ENCODE results near the gene SNUPN. TPM values are rescaled to one million over a fixed set of nuclear protein-coding genes. Genes with fewer than 3 reads are reported as not detected.

The SNUPN gene
- 10 to 100 TPM in 3 of 4 donors, 1 to 10 TPM in 1; 8.7 to 19.1 (median 13.5) TPM for total RNA-seq

DNA sequence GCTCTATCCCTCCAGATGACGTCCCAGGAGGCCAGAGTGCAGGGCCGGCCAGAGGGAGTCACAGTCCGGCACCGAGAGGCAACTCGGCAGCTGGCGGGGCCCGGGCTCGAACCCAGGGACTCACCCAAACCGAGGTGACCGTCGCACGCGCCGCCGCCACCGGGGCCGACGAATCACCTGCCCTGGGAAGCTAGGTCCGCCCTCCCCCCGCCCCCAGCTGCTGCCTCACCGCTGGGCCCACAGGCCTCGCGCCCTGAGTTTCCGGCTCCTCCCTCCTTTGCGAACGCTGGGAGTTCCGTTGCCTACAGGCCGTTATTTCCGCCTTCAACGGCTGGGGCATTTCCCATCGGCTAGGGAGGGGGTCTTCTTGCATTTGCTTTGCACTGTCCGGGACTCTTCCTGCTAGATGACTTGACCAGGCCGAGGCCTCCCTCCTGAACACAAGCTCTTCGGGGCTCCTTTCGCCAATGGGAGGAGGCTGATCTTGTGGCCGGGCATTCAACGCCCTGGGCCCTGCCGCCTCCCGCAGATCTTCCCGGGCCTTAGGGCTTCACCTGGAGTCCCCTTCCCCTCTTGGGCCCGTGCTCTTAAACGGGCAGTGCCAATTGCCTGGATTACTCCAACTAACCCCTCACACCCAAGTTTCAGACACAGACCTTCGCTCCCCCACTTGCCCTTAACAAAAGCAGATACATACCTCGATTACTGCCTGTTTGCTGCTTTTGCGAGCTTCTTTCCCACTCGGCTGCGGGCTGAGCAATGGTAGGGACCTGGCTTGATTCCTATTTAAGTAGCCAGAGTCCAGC is at the start of gene SNUPN:
Gene SNUPN, minus strand, starts transcription at position 184 of the 806 bp plus-strand sequence. CDS start 4,674 bp downstream, outside the sequence.
- WGBS, 2 donors: 1 to 2% methylated on average over 18 to 20 of the region's 47 CpGs

DNA sequence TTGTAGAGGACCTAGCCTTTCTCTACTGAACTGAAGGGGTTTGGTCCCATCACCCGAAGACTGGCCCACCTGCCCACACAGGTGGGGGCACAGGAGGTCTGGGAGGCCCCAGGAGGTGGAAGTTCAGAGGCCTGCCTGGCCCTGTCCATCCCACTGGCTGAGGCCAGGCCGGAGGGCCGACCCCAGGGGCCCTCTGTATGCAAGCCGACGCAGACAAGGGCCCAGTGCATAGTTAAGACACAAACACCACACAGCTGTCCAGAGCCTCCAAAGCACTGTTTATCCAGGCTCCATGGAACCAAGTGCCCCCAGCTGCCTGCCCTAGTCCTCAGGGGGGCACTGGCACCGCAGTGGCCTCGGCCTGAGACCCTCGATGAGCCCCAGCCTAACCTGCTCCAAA is 48.8 kb upstream of the SNUPN start:
- no peak overlapping the region for H3K4me3 ChIP-seq
- peaks cover 0 to 15% (median 0%) of the 10 kb centered on the region in 3 donors for H3K36me3 ChIP-seq
- no peaks in the 10 kb centered on the region for H3K9me3 ChIP-seq
- intact Hi-C loops (cut with DNase I): no loop called here
- no peak for DNase-seq
- no peaks in the 10 kb centered on the region for H3K27me3 ChIP-seq
- 70 to 80% methylated on average over 1 to 2 of the region's 8 CpGs for WGBS, 2 donors
- TF ChIP-seq, protein P1, sequence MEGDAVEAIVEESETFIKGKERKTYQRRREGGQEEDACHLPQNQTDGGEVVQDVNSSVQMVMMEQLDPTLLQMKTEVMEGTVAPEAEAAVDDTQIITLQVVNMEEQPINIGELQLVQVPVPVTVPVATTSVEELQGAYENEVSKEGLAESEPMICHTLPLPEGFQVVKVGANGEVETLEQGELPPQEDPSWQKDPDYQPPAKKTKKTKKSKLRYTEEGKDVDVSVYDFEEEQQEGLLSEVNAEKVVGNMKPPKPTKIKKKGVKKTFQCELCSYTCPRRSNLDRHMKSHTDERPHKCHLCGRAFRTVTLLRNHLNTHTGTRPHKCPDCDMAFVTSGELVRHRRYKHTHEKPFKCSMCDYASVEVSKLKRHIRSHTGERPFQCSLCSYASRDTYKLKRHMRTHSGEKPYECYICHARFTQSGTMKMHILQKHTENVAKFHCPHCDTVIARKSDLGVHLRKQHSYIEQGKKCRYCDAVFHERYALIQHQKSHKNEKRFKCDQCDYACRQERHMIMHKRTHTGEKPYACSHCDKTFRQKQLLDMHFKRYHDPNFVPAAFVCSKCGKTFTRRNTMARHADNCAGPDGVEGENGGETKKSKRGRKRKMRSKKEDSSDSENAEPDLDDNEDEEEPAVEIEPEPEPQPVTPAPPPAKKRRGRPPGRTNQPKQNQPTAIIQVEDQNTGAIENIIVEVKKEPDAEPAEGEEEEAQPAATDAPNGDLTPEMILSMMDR (IDR thresholded peaks at IDR 0.05): no peak
- H3K27ac ChIP-seq: peak overlapping the region in 2 of 4 donors; percentile 13 to 80
- H3K4me1 ChIP-seq: peaks cover 21 to 67% (median 24%) of the 10 kb centered on the region in 3 donors

More for the DNA sequence above, at the start of gene SNUPN:
- no peaks in the 10 kb centered on the region for H3K36me3 ChIP-seq
- peak; percentile 78 for DNase-seq
- intact Hi-C loops (cut with DNase I): no loop called here
- no peaks in the 10 kb centered on the region for H3K27me3 ChIP-seq
- peaks cover 9 to 51% (median 19%) of the 10 kb centered on the region in 3 donors for H3K4me1 ChIP-seq
- H3K4me3 ChIP-seq: peak within 1 kb of the TSS; percentile 79 to 93 (median 85)
- peak within 1 kb of the TSS; percentile 91 to 98 (median 94) for H3K27ac ChIP-seq
- no peaks in the 10 kb centered on the region for H3K9me3 ChIP-seq
- TF ChIP-seq, protein P1 (IDR thresholded peaks at IDR 0.05): peak in 1 of 6 experiments; percentile 32
- peak in 3 of 4 donors; percentile 6 to 53 (median 42) for TF ChIP-seq POLR2A (IDR thresholded peaks at IDR 0.05)

GRCh38 chr15:75673426-75674235 is 48.1 kb upstream of the SNUPN start:
- TF ChIP-seq, protein P1 (IDR thresholded peaks at IDR 0.05): no peak
- no peak for TF ChIP-seq POLR2A (IDR thresholded peaks at IDR 0.05)
- peaks cover 27 to 75% (median 29%) of the 10 kb centered on the region in 3 donors for H3K4me1 ChIP-seq
- intact Hi-C loops (cut with DNase I): no loop called here
- WGBS, 2 donors: 63 to 81% methylated on average over 5 to 6 of the region's 10 CpGs
- DNase-seq: no peak
- H3K36me3 ChIP-seq: peaks cover 0 to 15% (median 0%) of the 10 kb centered on the region in 3 donors
- H3K9me3 ChIP-seq: no peaks in the 10 kb centered on the region
- no peaks in the 10 kb centered on the region for H3K27me3 ChIP-seq
- H3K4me3 ChIP-seq: no peak overlapping the region
- H3K27ac ChIP-seq: peak overlapping the region; percentile 2 to 97 (median 78)

GRCh38 chr15:75672646-75673425 is 47.3 kb upstream of the SNUPN start:
- H3K4me3 ChIP-seq: no peak overlapping the region
- WGBS, 2 donors: 58 to 63% methylated on average over 5 to 6 of the region's 14 CpGs
- intact Hi-C loops (cut with DNase I): no loop called here
- H3K27me3 ChIP-seq: no peaks in the 10 kb centered on the region
- peak overlapping the region; percentile 2 to 97 (median 78) for H3K27ac ChIP-seq
- H3K4me1 ChIP-seq: peaks cover 31 to 83% (median 35%) of the 10 kb centered on the region in 3 donors
- TF ChIP-seq POLR2A (IDR thresholded peaks at IDR 0.05): no peak
- TF ChIP-seq, protein P1 (IDR thresholded peaks at IDR 0.05): no peak
- H3K36me3 ChIP-seq: peaks cover 0 to 15% (median 0%) of the 10 kb centered on the region in 3 donors
- no peak for DNase-seq
- H3K9me3 ChIP-seq: no peaks in the 10 kb centered on the region
